Stomach (tissue), 9 donors: ENCODE measurements around the gene HSPB6. TPM values are rescaled to one million over a fixed set of nuclear protein-coding genes. Genes with fewer than 3 reads are reported as not detected.

Experiments
- DNase-seq, 2 donors: peaks; one replicate each; pipeline versions ENCODE4 v3.0.0 to v3.0.0-alpha.2; 2013 to 2019
- H3K27ac ChIP-seq, 5 donors: fragments of 200-600 bp in 4 of 5; sonication (generic) in 4 of 5; one replicate each; pipeline ENCODE4 v1.5.1; 2013 to 2019; ENCODE audit warnings: mild to moderate bottlenecking in 1 of 5, moderate library complexity in 1 of 5
- H3K27me3 ChIP-seq, 3 donors: fragments of 200-600 bp; sonication (generic); one replicate each; pipeline ENCODE4 v1.5.1; 2017 to 2019; ENCODE audit warnings: mixed run types in 1 of 3
- H3K36me3 ChIP-seq, 4 donors: fragments of 200-600 bp; sonication (generic); 1 replicate in 3 of 4; 2 replicates in 1 of 4; pipeline ENCODE4 v1.5.1; 2016 to 2019
- H3K4me1 ChIP-seq, 4 donors: fragments of 200-600 bp; sonication (generic); one replicate each; pipeline ENCODE4 v1.5.1; 2016 to 2019
- H3K4me3 ChIP-seq, 4 donors: fragments of 200-600 bp; sonication (generic) in 3 of 4; one replicate each; pipeline ENCODE4 v1.5.1; 2016 to 2019; ENCODE audit warnings: mild to moderate bottlenecking in 1 of 4
- H3K9me3 ChIP-seq, 4 donors: fragments of 200-600 bp; sonication (generic); one replicate each; pipeline ENCODE4 v1.5.1; 2016 to 2019
- CTCF ChIP-seq, 7 experiments: fragments of 450-650 bp in 4 of 7; fragments of 200-600 bp in 3 of 7; sonication (generic) in 3 of 7; IDR thresholded peaks; one replicate each; pipeline ENCODE4 v1.5.1; 2016 to 2019; ENCODE audit warnings: antibody characterized with exemption in 7 of 7, control low read depth in 2 of 7, mild to moderate bottlenecking in 1 of 7
- EP300 ChIP-seq: sonication (generic); formaldehyde crosslinking; IDR thresholded peaks from one replicate; pipeline ENCODE4 v1.6.1; 2017; ENCODE audit warnings: antibody characterized with exemption
- POLR2A ChIP-seq, 4 donors: fragments of 450-650 bp; IDR thresholded peaks; one replicate each; pipeline ENCODE4 v1.6.1; 2016; ENCODE audit warnings: antibody characterized with exemption in 4 of 4, control low read depth in 2 of 4, mild to moderate bottlenecking in 1 of 4, moderate library complexity in 1 of 4
- POLR2AphosphoS5 ChIP-seq, 3 donors: sonication (generic); formaldehyde crosslinking; IDR thresholded peaks; one replicate each; pipeline ENCODE4 v1.6.1; 2016; ENCODE audit warnings: antibody characterized with exemption in 3 of 3
- WGBS, 5 donors: extraction: QIAGEN DNeasy Blood & Tissue Kit in 3 of 5; methylation state at CpG; one replicate each; pipeline versions ENCODE4 v1.1.5 to v1.1.7; 2013 to 2018; 5-methylcytosine and 5-hydroxymethylcytosine counted together
- intact Hi-C: fragments of 100-400 bp; cut with DNase I; formaldehyde crosslinking; loops from one replicate; pipeline ENCODE4 v1.15.1; 2023; ENCODE audit warnings: low total_unique reads
- polyA plus RNA-seq, 3 donors: library from polyadenylated mRNA; stranded (reverse); fragments of 200-250 nt; gene quantifications; one replicate each; pipeline ENCODE4 v1.2.3, GENCODE V29; 2013
- total RNA-seq, 5 donors: library from RNA; depleted of rRNA; stranded (reverse); fragments of >200 nt; gene quantifications; one replicate each; pipeline versions ENCODE4 v1.1.0 to v1.2.3, GENCODE V29; 2014 to 2016
- donor health status: healthy with polysubstance abuse.
- donor health status: Bipolar disorder and iron deficiency.
- donor health status: healthy.

Gene HSPB6
- total and polyA plus RNA-seq, 8 donors, result 25.0 to 492 (median 81.0) TPM

- TF ChIP-seq POLR2A (IDR thresholded peaks at IDR 0.05), result no peak
- no peak for TF ChIP-seq EP300
- Histone ChIP-seq H3K36me3 (peaks cover 5 to 75% (median 61%) of the 10 kb centered on the region in 4 donors), H3K4me1 (no peaks in the 10 kb centered on the region), H3K4me3 (no peak overlapping the region), H3K27ac (no peak overlapping the region), H3K27me3 (no peaks in the 10 kb centered on the region), H3K9me3 (no peaks in the 10 kb centered on the region)
- WGBS, 5 donors, result 81 to 86% (median 83%) methylated on average over 30 to 45 of the region's 45 CpGs
- intact Hi-C loops, result no loop called here
- no peak for DNase-seq
Observed at GRCh38 chr19:35784503-35785338, 27.9 kb upstream of the HSPB6 start.

GRCh38 chr19:35783469-35784434 lies 26.9 kb upstream of the HSPB6 start:
- Histone ChIP-seq H3K9me3 (no peaks in the 10 kb centered on the region), H3K27me3 (no peaks in the 10 kb centered on the region), H3K27ac (no peak overlapping the region), H3K36me3 (peaks cover 5 to 83% (median 69%) of the 10 kb centered on the region in 4 donors), H3K4me1 (no peaks in the 10 kb centered on the region), H3K4me3 (no peak overlapping the region)
- intact Hi-C loops, result no loop called here
- DNase-seq, result no peak
- TF ChIP-seq EP300 (no peak), POLR2A (IDR thresholded peaks at IDR 0.05) (no peak), CTCF (IDR thresholded peaks at IDR 0.05) (no peak), POLR2AphosphoS5 (IDR thresholded peaks at IDR 0.05) (no peak)
- WGBS, 5 donors, result 79 to 86% (median 84%) methylated on average over 23 to 28 of the region's 28 CpGs

- no peak for TF ChIP-seq CTCF (IDR thresholded peaks at IDR 0.05)
- no peak for TF ChIP-seq POLR2A (IDR thresholded peaks at IDR 0.05)
- WGBS, 5 donors, result 94 to 95% (median 95%) methylated on average over 9 to 12 of the region's 12 CpGs
- no peak for DNase-seq
- Histone ChIP-seq H3K4me1 (no peaks in the 10 kb centered on the region), H3K27me3 (no peaks in the 10 kb centered on the region), H3K4me3 (no peak overlapping the region), H3K36me3 (peaks cover 5 to 91% (median 75%) of the 10 kb centered on the region in 4 donors), H3K9me3 (no peaks in the 10 kb centered on the region), H3K27ac (no peak overlapping the region)
- intact Hi-C loops, result no loop called here
Observed at GRCh38 chr19:35782589-35782988, 25.8 kb upstream of the HSPB6 start.

- Histone ChIP-seq H3K4me1 (peaks cover 0 to 7% (median 2%) of the 10 kb centered on the region in 4 donors), H3K27me3 (no peaks in the 10 kb centered on the region), H3K9me3 (no peaks in the 10 kb centered on the region), H3K4me3 (no peak overlapping the region), H3K27ac (no peak overlapping the region), H3K36me3 (peaks cover 5 to 81% (median 66%) of the 10 kb centered on the region in 4 donors)
- intact Hi-C loops, result no loop called here
- DNase-seq, result no peak
- TF ChIP-seq POLR2A (IDR thresholded peaks at IDR 0.05), result no peak
- TF ChIP-seq POLR2AphosphoS5 (IDR thresholded peaks at IDR 0.05), result no peak
- TF ChIP-seq EP300, result no peak
- no peak for TF ChIP-seq CTCF (IDR thresholded peaks at IDR 0.05)
- WGBS, 5 donors, result 75 to 88% (median 82%) methylated on average over 9 of the region's 9 CpGs
Observed at GRCh38 chr19:35781650-35782049, 24.8 kb upstream of the HSPB6 start.
